ENCODE measurements around the gene CHMP1A.
"Not testable (repeated sequence)": the region's sequence is repeated elsewhere in the genome, so short reads cannot be mapped to it uniquely, and the experiment has no call there.

Gene CHMP1A

DNA sequence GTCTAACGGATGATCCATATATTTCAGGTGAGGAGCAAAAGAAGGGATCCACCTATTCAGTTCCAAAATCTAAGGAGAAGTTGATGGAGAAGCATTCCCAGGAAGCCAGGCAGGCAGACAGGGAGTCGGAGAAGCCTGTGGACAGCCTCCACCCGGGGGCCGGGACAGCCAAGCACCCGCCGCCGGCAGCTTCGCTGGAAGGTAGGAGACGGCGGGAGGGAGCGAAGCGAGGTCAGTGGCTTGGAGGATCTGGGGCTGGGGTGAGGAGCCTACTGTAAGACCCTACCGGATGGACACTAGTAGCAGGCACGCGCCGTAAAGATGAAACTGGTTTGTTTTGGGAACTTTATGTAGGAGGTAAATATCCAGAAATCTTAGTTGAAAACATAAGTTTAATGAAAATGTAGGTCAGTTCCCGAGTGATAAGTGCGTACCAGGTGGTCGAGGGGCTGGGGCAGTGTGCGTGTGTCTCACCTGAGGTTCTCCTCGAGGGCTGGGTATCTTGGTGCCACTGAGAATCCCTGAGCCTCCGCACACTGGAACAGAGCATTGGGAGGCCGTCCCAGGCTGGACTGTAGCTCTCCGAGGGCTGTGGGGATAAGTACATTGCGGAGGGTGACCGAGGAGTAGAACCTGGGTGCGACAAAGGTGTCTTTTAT is 842 bp upstream of the CHMP1A start:
- no peak for DNase-seq (ENCODE audit: low spot score)

DNA sequence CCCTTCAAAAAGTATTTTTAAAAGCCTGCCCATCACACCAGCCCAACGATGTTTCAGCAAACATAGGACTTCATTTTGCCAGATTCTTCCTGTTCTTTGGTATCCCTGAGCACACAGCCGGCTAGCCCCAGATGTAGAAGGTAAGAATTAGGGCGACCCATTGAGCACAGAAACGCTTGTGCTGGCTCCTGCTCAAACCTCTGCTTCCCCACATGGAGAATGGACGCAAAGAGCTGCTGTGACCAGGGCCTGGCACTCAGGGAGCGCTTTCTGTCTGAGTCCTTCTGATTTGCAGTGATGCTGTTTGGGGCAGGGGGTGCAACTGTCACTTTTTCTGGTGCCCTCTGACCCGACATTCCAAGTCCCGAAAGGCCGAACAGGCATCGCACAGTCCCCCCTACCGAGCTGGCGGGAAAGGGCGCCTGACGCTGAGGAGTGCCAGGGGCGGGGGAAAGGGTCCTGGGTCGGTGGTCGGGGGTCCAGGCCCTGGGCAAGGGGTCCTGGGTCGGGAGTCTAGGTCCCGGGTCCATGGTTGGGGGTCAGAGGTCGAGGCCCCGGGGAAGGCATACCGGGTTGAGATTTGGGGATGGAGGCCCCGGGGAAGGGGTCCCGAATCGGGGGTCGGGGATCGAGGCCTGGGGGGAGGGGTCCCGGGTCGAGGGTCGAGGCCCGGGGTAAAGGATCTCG is 930 bp downstream of the CHMP1A start:
- no peak for DNase-seq (ENCODE audit: low spot score)

DNA sequence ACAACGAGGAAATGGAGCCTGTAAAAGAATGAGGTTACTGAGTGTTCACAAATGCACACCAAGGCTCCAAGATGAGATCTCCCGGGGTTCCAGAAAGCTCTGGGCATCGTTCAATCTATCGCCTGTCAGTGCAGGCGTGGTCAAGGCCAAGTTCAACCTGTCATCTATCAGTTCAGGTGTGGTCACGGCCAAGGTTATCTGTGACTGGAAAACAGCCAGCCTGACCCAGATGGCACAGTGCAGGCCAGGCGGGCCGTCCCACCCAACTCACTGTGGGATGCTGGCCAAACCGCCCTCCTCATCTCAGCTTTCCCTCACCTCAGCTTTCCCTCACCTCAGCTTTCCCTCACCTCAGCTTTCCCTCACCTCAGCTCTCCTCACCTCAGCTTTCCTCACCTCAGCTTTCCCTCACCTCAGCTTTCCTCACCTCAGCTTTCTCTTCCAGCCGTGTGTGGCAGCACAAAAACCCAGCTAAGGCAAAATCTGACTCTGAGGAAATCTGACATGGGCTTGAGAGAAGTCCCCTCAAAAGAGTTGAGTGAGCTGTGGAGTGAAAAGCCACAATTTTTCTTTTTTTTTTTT is 2.4 kb downstream of the CHMP1A start:
- no peak for DNase-seq (ENCODE audit: low spot score)

DNA sequence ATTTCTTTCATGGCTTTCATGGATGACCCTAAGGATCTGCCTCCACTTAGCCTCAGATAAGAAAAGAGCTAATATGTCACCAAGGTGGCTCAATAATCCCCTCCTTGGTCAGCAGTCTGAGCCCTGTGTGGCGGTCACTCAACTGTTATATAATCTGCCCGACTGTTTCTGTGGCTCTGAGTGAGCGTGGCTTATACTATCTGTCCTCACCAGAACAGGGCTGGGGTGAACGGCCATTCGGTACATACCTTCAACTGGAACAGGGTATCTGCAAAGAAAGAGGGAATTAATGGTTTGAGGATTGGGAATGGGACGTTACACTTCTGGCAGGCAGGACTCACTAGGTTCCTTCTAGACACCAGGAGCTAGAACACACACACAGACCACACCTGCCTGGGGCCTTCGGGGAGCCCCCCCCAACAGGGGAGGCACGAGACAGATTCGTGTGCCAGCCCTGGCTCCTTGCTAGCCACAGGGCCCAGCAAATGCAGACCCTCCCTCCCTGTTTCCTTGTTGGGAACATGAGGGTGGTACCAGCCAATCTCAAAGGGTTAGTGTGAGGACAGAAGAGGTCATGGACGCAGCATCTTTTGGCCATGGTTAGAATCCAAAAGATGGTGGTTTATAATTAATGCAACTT is 3.7 kb downstream of the CHMP1A start:
- DNase-seq (ENCODE audit: low spot score), result no peak

DNA sequence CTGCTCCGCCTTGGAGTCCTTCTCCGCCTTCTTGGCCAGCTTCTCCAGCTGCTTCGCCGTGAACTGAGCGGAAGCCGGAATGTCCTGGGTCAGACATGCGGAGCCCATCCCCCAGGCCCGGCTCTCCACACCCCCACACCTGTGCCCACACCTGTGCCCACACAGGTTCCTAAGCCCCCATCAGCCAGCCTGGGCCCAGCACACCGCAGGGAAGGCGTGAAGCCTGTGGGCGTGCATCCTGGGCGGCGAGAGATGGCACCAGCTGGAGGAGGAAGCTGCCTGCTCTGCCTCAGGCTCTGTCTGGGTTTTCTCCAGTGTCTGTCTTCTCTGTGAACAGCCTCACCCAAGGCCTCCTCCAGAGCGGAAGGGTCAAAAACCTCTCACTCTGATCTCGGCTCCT is 5.9 kb downstream of the CHMP1A start:
- DNase-seq (ENCODE audit: low spot score), result no peak

DNA sequence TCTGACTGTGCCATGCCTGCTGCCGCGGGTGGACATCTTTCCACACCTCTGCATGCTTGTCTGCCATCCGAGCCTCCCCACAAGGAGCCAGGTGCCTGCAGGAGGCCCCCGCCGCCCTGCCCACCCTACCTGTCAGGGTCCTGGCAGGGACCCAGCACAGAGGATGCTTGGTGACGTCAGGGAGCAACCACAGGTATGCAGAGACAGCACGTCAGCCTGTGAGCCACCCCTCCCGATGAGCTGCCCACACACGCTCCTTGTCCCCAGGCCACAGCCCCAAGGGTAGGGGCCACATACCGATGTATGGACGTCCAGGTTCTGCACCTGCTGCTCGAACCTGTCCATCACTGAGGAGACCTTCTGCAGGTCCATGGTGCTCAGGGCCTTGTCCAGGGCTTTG is 10.6 kb downstream of the CHMP1A start:
- no peak for DNase-seq (ENCODE audit: low spot score)

DNA sequence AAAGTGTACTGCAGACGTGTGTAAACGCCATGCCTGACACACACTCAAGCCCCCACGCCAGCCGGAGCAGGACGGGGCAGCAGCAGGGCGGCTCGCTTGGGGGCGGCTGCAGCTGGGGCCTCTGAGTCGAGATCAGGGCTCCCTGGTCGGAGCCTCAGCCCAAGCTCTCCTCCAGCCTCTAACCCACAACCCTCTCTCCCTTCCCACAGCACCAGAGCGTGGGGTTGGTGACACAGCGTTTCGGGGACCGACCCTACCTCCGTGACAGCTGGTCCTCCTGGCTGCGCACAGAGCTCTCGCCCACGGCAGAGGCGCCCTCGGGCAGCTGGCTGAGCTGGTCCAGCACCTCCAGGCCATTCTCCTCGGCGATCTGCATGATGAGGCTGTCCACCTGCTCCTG is 11.2 kb downstream of the CHMP1A start:
- no peak for DNase-seq (ENCODE audit: low spot score)

DNA sequence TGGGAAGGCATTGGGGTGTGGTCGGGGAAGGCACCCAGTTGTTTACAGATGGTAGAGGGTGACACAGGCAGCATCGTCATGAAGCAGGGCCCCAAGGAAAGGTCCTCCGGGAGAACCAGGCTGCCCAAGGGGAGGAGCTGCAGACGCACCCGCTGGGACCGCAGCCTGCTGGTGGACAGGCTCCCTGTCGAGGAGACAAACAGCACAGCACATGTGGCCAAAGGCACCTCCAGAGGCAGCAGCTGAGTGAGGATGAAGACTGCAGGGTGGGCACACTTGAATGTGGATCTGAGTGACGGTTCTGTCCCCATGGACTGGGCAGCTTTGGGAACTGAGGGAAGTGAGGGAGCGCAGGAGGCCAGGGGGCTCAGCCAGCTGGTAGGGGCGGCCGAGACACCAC is 12.4 kb downstream of the CHMP1A start:
- DNase-seq (ENCODE audit: low spot score), result no peak

DNA sequence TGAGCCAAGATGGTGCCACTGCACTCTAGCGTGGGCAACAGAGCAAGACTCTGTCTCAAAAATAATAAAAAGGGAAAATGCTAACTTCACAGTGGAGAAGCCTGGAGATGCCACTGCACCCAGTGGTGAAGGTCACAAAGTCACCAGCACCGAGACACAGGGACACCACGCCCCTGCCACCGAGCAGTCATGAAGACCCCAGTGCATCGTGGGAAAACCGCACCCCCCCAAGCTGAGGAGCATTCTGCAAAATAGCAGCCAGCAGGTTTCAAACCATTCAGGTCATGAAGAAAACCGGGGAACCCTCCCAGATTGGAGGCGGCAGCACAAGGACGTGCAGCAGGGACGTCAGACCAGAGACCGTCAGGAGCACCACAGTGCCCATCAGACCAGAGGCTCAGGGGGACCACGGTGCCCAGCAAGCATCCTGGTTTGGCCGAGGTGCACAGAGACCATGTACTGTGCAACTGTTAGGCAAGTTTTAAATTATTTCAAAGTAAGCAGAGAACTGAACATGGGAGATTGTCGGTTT is 13.7 kb downstream of the CHMP1A start:
- no peak for DNase-seq (ENCODE audit: low spot score)

DNA sequence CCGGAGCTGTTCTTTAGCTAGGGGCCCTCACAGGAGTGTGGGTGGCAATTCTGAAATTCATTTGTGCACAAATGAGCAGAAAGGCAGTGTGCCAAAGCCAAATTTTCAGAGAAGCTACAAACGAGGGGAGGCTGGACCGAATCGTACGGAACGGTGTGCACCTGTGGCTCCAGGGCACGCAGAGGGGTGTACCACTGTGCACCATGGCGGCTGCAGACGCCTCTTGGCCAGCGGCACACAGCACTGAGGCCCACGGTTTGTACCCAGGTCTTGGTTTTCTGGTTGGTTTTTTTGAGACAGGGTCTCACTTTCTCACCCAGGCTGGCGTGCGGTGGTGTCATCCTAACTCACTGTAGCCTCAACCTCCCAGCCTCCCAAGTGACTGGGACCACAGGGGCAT is 14.9 kb downstream of the CHMP1A start:
- DNase-seq (ENCODE audit: low spot score), result no peak

DNA sequence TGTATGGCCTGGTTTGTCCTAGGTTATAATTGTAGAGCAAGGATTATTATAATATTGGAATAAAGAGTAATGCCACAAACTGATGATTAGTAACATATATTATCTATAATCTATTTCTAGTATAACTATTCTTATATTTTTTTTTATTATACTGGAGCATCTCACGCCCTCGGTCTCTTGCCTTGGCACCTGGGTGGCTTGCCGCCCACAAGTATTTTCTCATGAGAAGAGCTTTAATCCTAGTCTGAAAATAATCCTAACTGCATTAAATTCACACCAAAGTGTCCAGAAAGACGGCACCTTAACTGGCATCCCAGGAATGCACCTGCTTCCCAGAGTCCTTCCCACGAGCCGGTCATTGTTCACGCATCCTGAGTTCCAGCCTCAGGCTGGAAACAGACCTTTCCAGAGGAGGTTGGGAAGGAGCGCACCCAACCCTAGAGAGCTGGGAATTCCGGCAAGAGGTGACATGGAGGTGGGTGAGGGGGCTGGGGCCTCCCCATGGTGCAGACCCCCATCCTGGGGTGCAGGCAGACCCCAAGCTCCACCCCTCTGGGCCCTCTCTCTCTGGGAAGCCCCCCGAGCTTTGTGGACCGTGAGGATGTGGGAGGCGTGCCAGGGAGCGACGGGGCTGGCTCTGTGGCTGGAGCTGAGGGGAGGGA is 15.9 kb downstream of the CHMP1A start:
- DNase-seq (ENCODE audit: low spot score), result no peak

DNA sequence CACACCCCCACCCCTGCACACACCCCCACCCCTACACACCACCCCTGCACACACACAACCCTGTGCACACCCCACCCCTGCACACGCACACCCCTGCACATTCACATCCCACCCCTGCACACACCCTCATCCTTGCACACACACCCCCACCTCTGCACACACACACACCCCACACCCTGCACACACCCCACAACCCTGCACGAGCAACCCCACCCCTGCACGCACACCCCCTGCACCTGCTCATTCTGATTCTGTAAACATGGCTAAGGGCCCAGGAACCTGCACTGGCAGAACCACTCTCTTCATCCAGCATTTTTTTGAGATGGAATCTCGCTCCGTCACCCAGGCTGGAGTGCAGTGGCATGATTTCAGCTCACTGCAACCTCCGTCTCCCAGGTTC is 18.1 kb downstream of the CHMP1A start:
- DNase-seq (ENCODE audit: low spot score), result no peak

DNA sequence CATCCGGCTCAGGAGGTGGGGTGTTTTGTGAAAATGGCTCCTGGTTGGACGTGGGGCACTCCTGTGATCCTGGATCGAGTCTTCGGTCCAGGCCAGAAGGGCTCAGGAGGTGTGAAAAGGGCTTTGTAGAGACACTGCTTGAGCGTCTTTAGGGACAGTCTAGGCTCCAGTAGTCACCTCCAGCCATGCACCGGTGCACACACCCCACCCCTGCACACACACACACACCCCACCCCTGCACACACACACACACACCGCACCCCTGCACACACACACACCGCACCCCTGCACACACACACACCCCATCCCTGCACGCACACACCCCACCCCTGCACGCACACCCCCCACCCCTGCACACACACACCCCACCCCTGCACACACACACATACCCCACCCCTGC is 19.1 kb downstream of the CHMP1A start:
- no peak for DNase-seq (ENCODE audit: low spot score)

DNA sequence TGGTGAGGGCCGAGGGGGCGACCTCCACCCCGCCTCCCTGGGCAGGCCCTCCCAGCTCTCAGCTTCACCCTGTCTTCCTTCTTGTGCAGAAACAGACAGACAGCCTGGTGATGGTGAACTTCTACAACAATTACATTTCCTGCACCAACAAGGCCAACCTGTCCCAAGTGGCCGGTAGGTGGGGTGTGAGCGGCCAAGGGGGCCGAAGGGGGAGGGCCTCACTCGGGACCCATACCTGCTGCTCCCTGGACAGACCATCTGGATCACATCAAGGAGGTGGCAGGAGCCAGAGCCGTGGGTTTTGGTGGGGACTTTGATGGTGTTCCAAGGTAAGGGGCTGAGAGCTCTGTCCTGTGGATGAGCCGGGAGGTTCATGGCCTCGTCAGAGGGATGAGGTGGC is 20.1 kb downstream of the CHMP1A start:
- DNase-seq (ENCODE audit: low spot score), result no peak

DNA sequence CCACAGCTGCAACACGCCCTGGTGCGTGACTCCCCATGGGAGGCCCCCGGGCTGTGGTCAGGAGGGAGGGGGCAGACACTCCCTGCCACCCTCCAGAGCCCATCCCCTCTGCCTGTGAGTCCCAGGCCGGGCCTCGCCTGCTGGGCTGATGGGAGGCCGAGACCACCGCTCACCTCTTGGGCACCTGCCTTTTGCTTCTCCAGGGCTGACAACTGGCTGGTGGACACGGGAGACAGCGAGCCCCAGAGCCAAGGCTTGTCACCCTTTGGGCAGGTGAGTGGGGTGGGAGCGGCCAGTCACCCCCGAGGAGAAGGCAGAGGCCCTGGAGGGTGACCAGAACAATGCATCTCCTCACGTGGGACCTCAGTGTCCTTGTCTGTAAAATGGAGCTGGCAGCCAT is 20.8 kb downstream of the CHMP1A start:
- no peak for DNase-seq (ENCODE audit: low spot score)

DNA sequence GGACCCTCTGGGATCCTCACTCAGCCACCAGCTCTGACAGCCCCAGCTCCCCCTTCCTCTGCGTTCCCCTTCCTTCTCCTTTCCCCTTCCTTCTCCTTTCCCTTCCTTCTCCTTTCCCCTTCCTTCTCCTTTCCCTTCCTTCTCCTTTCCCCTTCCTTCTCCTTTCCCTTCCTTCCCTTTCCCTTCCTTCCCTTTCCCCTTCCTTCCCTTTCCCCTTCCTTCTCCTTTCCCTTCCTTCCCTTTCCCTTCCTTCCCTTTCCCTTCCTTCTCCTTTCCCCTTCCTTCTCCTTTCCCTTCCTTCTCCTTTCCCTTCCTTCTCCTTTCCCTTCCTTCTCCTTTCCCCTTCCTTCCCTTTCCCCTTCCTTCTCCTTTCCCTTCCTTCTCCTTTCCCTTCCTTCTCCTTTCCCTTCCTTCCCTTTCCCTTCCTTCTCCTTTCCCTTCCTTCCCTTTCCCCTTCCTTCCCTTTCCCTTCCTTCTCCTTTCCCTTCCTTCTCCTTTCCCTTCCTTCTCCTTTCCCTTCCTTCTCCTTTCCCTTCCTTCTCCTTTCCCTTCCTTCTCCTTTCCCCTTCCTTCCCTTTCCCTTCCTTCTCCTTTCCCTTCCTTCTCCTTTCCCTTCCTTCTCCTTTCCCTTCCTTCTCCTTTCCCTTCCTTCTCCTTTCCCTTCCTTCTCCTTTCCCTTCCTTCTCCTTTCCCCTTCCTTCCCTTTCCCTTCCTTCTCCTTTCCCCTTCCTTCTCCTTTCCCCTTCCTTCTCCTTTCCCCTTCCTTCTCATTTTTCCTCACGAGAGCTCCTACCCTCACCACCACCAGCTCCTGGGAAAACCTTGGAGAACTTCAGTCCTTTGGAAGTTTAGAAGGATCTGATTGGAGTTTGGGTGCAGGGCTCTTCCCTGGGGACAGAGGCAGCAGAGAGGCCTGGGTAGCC is 22.8 kb downstream of the CHMP1A start:
- DNase-seq (ENCODE audit: low spot score), result not testable (repeated sequence)

DNA sequence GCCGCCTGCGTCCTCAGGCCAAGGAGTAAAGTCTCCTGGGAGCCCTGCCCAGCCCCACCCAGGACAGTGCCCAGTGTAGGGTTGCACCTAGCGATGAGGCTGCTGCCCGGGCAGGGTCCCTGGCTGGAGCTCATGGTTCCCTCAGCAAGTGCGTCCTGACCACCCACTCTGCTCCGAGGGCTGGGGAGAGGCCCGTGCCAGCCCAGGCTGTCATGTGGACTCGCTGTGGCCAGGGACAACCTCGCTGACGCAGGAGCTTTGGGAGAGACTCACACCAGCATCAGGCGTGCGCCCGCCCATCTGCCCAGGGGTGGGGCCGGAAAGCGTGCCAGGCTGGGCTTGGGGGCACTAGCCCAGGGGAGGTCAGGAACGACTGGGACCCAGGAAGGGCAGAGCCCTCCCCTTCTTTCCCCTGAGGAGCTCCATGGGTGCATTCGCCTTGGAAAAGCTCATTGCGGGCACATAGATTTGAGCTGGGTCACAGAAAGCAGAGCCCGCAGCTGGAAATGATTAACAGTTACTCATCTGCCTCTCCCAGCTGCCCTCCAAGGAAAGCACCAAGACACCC is 24.4 kb downstream of the CHMP1A start:
- no peak for DNase-seq (ENCODE audit: low spot score)

DNA sequence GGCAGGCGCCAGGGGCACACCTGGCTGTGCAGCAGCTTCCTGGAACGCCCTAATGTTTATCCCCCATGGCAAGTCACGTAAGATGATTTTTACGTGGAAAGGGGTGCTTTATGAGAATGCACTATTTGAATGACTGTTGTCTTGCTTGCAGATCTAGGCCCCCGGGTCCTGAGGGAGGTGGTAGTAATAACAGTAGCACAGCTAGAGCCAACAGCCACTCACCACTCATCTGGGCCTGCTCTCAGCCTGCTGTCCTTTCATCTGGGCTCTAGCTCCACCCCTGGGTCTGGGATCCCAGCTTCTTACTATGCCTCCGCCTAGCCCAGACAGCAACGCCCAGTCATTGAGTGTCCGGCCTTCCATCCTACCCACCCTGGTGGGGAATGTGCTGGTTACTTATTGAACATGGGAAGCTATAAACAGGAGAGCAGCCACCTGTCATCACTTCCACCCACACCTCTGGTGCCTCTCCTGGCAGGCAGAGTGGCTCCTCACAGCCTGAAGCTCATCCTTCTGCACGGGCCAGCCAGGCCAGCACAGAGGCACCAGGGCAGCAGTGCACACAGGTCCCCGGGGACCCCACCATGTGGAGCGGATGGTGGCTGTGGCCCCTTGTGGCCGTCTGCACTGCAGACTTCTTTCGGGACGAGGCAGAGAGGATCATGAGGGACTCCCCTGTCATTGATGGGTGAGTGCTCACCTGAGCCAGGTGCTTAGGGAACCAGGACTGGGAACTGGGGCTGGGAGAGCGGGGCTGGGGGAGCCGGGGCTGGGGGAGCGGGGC is 27.5 kb downstream of the CHMP1A start:
- no peak for DNase-seq (ENCODE audit: low spot score)

DNA sequence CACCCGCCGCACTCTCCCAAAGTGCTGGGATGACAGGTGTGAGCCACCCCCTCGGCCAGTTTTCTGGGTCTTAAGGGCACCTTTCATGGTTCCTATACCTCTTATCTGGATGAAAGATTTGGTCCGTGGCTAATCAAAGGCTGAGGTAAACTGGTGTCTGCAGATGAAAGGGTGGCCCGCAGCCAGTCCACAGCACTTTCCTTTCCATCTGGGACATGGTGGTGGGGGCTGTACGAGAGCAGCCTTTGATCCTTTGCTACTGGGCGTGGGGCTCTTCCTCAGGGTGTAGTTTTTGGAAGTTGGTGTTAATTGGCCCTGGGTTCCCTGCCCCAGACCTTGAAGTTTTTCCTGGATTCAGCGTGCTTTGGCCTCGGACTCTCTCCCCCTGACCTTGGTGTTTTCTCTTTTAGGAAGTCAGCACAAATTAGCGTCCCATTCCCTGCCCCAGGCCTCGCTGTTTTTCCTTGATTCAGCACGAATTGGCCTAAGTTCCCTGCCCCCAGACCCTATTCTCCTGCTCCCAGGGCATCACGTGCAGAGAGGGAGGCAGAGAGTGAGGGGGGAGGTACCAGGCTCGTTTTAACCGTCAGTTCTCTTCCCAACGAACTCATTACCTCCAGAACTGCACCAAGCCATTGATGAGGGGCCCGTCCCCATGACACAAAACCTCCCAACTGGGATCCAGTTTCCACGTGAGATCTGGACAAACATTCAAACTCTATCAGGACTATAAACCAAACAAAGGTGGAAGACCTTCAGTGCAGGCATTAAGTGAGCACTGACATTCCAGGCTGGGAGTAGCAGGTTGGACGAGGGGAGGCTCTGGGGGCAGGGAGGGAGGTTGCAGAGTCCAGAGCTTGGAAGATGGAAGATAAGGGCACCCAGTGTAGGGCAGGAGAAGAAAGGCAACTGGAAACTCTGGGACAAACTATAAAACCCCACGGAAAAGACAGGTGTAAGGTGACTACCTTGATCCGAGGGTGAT is 32.4 kb downstream of the CHMP1A start:
- no peak for DNase-seq (ENCODE audit: low spot score)

Data from CD4-positive, alpha-beta T cell treated with Interleukin-6 at 100 ng/mL for 8 hours (primary cell).